GM12874 (cell line): ENCODE measurements around the gene MOB3B.

Source experiments
- TF ChIP-seq, protein P1 (sequence below): IDR thresholded peaks from 2 replicates; pipeline ENCODE4 v1.5.1; 2011; ENCODE audit warnings: low read depth, mild to moderate bottlenecking, control low read depth, low read length, moderate library complexity; ENCODE audit not compliant: insufficient read depth

Gene MOB3B

DNA sequence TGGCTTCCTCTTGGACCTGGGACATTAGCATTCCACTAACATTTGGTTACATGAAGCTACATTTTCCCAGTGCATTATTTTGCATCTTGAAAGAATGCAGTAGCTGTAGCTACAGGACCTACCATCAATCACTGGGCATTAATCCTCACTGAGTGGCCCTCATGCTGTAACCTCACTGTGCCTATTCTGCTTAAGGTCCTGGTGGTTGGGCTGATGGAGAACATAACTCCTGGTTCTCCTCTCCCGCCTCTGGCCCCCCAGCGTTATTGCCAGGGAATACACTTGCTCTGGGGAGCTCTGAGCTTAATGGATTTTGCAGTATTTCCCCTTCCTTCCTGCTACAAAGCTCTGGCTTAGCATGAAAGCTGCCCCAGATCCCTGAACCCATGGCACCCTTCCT, 121.1 kb downstream of the MOB3B start:
- TF ChIP-seq, protein P1, sequence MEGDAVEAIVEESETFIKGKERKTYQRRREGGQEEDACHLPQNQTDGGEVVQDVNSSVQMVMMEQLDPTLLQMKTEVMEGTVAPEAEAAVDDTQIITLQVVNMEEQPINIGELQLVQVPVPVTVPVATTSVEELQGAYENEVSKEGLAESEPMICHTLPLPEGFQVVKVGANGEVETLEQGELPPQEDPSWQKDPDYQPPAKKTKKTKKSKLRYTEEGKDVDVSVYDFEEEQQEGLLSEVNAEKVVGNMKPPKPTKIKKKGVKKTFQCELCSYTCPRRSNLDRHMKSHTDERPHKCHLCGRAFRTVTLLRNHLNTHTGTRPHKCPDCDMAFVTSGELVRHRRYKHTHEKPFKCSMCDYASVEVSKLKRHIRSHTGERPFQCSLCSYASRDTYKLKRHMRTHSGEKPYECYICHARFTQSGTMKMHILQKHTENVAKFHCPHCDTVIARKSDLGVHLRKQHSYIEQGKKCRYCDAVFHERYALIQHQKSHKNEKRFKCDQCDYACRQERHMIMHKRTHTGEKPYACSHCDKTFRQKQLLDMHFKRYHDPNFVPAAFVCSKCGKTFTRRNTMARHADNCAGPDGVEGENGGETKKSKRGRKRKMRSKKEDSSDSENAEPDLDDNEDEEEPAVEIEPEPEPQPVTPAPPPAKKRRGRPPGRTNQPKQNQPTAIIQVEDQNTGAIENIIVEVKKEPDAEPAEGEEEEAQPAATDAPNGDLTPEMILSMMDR, result no peak

DNA sequence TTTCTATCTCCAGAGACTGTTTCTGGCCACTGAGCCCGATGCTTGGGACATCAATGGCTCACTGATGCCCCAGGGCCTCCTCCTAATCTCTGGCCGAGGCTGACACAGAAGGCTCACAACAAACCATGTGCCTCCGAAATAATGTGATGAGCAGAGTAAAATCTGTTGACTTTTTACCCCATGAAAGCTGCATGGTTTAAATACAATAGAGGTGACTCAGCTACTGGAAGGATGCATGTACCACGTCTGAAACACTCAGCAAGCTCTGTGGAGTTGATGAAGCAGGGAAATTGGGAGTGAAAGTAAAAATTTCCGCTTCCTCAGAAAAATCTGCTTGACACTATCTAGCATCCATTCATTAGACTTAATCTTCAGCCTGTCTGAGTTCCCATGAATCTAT, 121.6 kb downstream of the MOB3B start:
- TF ChIP-seq, protein P1, result no peak

DNA sequence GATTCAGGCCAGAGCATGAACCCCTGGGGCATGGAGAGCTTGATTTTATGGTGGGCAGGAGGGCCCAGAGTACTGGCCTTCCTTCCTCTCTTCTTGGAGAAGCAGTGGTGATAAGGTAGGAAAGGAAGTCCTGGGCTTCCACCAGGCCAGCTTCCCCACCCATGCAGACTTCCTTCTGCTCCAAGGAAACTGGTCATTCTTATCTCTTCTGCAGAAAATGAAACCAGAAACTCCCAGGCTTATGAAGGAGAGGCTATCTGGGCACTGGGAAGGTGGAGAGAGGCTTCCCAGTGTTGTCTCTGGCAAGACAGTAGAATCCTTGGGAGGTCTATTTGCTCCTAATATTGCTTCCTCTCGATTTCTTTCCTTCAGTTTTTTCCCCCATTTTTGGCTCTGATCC, 122.1 kb downstream of the MOB3B start:
- TF ChIP-seq, protein P1, result no peak

DNA sequence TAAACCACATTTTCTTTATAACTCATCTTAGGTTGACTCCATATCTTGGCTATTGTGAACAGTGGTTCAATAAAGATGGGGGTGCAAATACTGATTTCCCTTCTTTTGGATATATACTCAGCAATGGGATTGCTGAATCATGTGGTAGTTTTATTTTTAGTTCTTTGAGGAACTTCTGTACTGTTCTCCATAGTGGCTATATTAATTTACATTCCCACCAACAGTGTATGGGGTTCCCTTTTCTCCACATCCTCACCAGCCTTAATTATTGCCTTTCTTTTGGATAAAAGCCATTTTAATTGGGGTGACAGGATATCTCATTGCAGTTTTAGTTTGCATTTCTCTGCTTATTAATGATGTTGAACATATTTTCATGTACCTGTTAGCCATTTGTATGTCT, 125.0 kb downstream of the MOB3B start:
- TF ChIP-seq, protein P1, result no peak

DNA sequence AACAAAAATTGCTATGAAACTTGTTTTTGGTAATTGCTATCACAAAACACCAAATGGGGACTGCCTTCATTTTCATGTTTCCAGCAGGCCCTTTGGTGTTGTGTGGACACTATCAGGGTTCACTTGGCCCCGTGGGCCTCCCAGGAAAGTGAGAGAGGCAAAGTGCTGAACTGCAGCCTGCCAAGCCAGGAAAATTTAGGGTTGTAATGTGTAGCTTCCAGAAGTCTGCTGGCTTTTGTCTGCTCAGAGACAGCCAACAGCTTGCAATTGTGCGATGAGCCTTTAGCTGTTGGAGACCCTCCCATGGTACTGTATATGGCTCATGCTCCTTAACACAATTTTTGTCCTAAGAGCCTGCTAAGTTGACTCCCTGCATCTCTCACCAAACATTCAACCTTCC, 127.0 kb downstream of the MOB3B start:
- TF ChIP-seq, protein P1, result no peak

DNA sequence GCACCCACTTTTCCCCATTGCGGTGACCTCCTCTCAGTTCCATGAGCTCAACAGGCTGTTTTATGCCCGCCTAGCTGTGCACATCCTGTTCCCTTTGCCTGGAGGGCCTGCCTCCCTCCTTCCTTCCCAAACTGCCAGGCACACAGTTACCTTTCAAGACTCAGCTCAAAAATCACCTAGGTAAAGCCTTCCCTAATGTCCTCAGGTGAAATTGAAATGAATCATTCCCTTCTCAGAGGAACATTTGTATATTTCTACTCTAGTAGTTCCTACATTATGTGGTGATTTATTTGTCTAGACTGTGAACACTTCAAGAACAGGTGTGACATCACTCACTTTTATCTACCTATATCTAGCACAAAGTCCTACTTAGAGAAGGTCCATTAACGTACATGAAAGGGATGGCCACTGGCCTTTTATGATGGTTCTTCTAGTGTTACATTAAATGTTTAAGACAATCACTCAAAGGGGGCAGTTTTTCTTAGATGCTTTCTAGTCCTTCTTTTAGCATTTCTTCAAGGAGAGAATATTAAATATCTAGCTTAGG, 129.2 kb downstream of the MOB3B start:
- TF ChIP-seq, protein P1, result no peak

DNA sequence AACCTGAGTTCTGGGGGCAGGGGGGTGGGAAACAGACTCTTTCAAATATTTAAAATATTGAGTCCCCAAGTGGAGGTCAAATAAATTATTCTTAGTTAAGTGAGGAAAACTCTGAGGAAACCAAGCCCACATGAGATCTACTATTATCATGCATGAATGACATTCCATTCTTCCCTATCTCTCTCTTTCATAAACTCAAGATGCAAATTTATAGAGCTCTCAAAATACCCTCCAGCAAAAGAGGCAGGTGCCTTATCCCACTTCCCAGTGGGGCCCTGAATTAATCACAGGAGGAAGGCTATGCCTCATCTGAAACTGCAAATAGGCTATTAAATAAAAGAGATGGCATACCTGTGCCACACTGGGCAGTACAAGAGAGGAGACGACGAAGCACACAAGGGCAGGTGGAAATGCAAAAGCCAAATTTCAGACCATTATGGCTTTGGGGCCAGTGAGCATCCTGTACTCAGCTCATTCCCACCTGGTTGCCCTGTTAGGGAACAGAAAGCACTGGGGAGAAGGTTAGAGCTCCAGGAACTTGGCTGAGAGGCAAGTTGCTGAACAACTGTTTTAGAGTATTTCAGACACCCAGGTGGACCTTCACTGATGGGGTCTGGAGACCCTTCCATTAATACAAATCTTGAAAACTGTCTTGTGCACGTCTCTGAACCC, 130.5 kb downstream of the MOB3B start:
- TF ChIP-seq, protein P1, result no peak
